Activated CD8-positive, alpha-beta memory T cell treated with anti-CD3 and anti-CD28 coated beads for 48 hours (primary cell): ENCODE results near the gene POU6F2.

Experiments
- DNase-seq, 3 experiments: peaks; one replicate each; pipeline ENCODE4 v3.0.0-alpha.2; 2020; ENCODE audit warnings: low read depth in 2 of 3, low spot score in 2 of 3

POU6F2 gene

GRCh38 chr7:39490296-39490695 lies 512.6 kb downstream of the POU6F2 start:
- DNase-seq: no peak

GRCh38 chr7:39493934-39494333 lies 516.2 kb downstream of the POU6F2 start:
- DNase-seq: no peak

GRCh38 chr7:39501358-39501757 lies 523.6 kb downstream of the POU6F2 start:
- no peak for DNase-seq

- DNase-seq: no peak
These were observed 527.3 kb downstream of the POU6F2 start for GRCh38 chr7:39504963-39505362.

GRCh38 chr7:39507866-39508551 lies 530.3 kb downstream of the POU6F2 start:
- DNase-seq: no peak

- no peak for DNase-seq
These were observed 531.7 kb downstream of the POU6F2 start for GRCh38 chr7:39509436-39509835.

GRCh38 chr7:39509912-39510311 lies 532.2 kb downstream of the POU6F2 start:
- DNase-seq: no peak

GRCh38 chr7:39510864-39511354 lies 533.2 kb downstream of the POU6F2 start:
- DNase-seq: no peak

GRCh38 chr7:39515534-39516228 lies 538.0 kb downstream of the POU6F2 start:
- no peak for DNase-seq

- DNase-seq: no peak
These were observed 538.8 kb downstream of the POU6F2 start for GRCh38 chr7:39516498-39516897.

- no peak for DNase-seq
These were observed 539.5 kb downstream of the POU6F2 start for GRCh38 chr7:39517240-39517639.
